Measurements from ENCODE around the gene LRMDA.

DNA sequence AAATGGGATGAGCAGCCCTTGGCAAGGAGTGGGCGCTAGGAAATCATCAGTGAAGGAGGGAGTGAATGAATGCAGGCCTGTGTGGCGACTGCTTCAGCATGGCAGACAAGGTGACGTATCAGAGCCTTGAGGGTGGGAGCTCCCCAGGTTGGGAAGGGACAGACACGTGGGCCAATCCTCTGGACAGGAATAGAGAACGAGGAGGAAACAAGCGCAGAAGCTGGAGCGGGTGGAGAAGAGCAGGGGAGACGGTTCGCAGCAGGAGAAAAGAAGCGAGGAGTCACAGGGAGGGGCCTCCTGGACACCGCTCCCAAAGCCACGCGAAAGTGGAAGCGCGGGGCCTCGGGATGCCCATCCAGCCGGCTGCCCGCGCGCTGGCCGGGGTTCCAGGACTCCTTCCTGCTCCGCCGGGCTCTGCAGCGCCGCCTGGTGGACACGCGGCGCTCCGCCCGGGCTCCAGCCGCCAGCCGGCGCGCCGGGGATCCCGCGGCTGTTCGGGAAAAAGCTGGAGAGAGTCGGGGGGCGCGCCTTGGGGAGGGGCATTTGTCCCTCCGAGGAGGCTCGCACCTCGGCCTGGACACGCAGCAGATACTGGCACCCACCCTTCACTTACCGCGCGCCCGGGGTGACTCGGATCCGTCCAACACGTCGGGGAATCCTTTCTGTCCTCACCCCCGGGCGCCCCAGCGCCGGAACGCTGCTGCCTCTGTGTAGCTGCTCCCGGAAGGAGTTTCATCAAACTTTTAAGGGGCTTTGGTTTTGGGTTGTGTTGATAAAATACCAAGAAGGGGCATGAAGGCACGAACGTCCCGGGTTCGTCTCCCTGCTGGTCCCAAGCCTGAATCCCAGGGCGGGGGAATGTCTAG, 36.1 kb upstream of the LRMDA start:
- TF ChIP-seq, protein P1, sequence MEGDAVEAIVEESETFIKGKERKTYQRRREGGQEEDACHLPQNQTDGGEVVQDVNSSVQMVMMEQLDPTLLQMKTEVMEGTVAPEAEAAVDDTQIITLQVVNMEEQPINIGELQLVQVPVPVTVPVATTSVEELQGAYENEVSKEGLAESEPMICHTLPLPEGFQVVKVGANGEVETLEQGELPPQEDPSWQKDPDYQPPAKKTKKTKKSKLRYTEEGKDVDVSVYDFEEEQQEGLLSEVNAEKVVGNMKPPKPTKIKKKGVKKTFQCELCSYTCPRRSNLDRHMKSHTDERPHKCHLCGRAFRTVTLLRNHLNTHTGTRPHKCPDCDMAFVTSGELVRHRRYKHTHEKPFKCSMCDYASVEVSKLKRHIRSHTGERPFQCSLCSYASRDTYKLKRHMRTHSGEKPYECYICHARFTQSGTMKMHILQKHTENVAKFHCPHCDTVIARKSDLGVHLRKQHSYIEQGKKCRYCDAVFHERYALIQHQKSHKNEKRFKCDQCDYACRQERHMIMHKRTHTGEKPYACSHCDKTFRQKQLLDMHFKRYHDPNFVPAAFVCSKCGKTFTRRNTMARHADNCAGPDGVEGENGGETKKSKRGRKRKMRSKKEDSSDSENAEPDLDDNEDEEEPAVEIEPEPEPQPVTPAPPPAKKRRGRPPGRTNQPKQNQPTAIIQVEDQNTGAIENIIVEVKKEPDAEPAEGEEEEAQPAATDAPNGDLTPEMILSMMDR (IDR thresholded peaks at IDR 0.05; ENCODE audit: borderline replicate concordance, extremely low read depth, low read length, poor library complexity, severe bottlenecking) = no peak
- no peak for TF ChIP-seq EZH2 (IDR thresholded peaks at IDR 0.05; ENCODE audit: borderline replicate concordance, low read depth, low read length, severe bottlenecking)

All from DND-41 (cell line).